Right lobe of liver (tissue), 4 donors: ENCODE measurements around the gene CCR2.
"Not testable (repeated sequence)": the region's sequence is repeated elsewhere in the genome, so short reads cannot be mapped to it uniquely, and the experiment has no call there.

Source experiments
- CTCF ChIP-seq, 4 donors: fragments of 200-600 bp in 3 of 4; fragments of 450-650 bp in 1 of 4; IDR thresholded peaks; one replicate each; pipeline versions ENCODE4 v1.5.1 to v1.8.0; 2016 to 2022; ENCODE audit warnings: antibody characterized with exemption in 4 of 4, mild to moderate bottlenecking in 2 of 4
- POLR2A ChIP-seq: fragments of 450-650 bp; IDR thresholded peaks from one replicate; pipeline ENCODE4 v1.6.1; 2017; ENCODE audit warnings: antibody characterized with exemption, mild to moderate bottlenecking
- donor health status: DM: no; HTN: no; CAD: no.
- donor health status: DM: no; HTN: no; CAD: no.
- donor health status: DM: no; HTN: yes; CAD: no.

GRCh38 chr3:46391526-46391925, 37.6 kb downstream of the CCR2 start:
- not testable (repeated sequence) for TF ChIP-seq CTCF (IDR thresholded peaks at IDR 0.05); POLR2A
